Fibroblast of lung (primary cell): ENCODE results near the gene ELF3. TPM values are rescaled to one million over a fixed set of nuclear protein-coding genes. Genes with fewer than 3 reads are reported as not detected.

Experiments
- DNase-seq, 2 donors: peaks; one replicate each; pipeline versions ENCODE4 v3.0.0 to v3.0.0-alpha.2; 2010; ENCODE audit warnings: low read depth in 2 of 2
- H2AFZ ChIP-seq: 2 replicates; pipeline ENCODE4 v1.5.1; 2012; ENCODE audit warnings: low read length, control low read depth, inconsistent platforms
- H3K27ac ChIP-seq: 2 replicates; pipeline ENCODE4 v1.5.1; 2011; ENCODE audit warnings: low read length, control low read depth; ENCODE audit not compliant: insufficient read depth
- H3K27me3 ChIP-seq: 2 replicates; pipeline ENCODE4 v1.5.1; 2011; ENCODE audit warnings: mild to moderate bottlenecking, low read length; ENCODE audit not compliant: control insufficient read depth, insufficient read depth
- H3K36me3 ChIP-seq: 2 replicates; pipeline ENCODE4 v1.5.1; 2011; ENCODE audit warnings: low read length; ENCODE audit not compliant: control insufficient read depth, insufficient read depth
- H3K4me1 ChIP-seq: 2 replicates; pipeline ENCODE4 v1.5.1; 2011; ENCODE audit warnings: low read length; ENCODE audit not compliant: control insufficient read depth, insufficient read depth; ENCODE audit errors: extremely low read depth
- H3K4me2 ChIP-seq: 2 replicates; pipeline ENCODE4 v1.5.1; 2011; ENCODE audit warnings: low read length, control low read depth; ENCODE audit not compliant: insufficient read depth; ENCODE audit errors: extremely low read depth
- H3K4me3 ChIP-seq, 4 experiments: fragments of 200-600 bp in 1 of 4; sonication (generic) in 1 of 4; replicated peaks in 1 of 4; 2 replicates each; pipeline ENCODE4 v1.5.1; 2011 to 2016; ENCODE audit warnings: low read length in 4 of 4, low read depth in 3 of 4, mild to moderate bottlenecking in 3 of 4, control low read depth in 2 of 4, inconsistent platforms in 1 of 4, mixed read lengths in 1 of 4; ENCODE audit not compliant: insufficient read depth in 1 of 4; ENCODE audit errors: control extremely low read depth in 1 of 4
- H3K79me2 ChIP-seq: 2 replicates; pipeline ENCODE4 v1.5.1; 2012; ENCODE audit warnings: mild to moderate bottlenecking, low read length, inconsistent platforms; ENCODE audit not compliant: control insufficient read depth, insufficient read depth
- H3K9ac ChIP-seq: 2 replicates; pipeline ENCODE4 v1.5.1; 2011; ENCODE audit warnings: mild to moderate bottlenecking, low read length, control low read depth; ENCODE audit not compliant: insufficient read depth
- H3K9me3 ChIP-seq: 2 replicates; pipeline ENCODE4 v1.5.1; 2012; ENCODE audit warnings: low read depth, low read length; ENCODE audit not compliant: control insufficient read depth, insufficient read depth
- H4K20me1 ChIP-seq: 2 replicates; pipeline ENCODE4 v1.5.1; 2011; ENCODE audit warnings: low read length; ENCODE audit not compliant: control insufficient read depth, insufficient read depth; ENCODE audit errors: extremely low read depth
- EZH2 ChIP-seq: IDR thresholded peaks from 2 replicates; pipeline ENCODE4 v1.5.1; 2012; ENCODE audit warnings: low read length, control low read depth, mild to moderate bottlenecking; ENCODE audit errors: missing control alignments
- polyA plus RNA-seq, 2 donors: library from polyadenylated mRNA; depleted of rRNA in 1 of 2; stranded (reverse) in 1 of 2; unstranded in 1 of 2; fragments of >200 nt; gene quantifications; 2 replicates each; pipeline ENCODE4 v1.2.1, GENCODE V29; 2011 to 2012; ENCODE audit warnings: missing spikeins in 1 of 2
- total RNA-seq: library from RNA; depleted of rRNA; stranded (reverse); fragments of >200 nt; gene quantifications from 2 replicates; pipeline ENCODE4 v1.2.1, GENCODE V29; 2014
- TF ChIP-seq, protein P1 (sequence below), 2 donors: IDR thresholded peaks in 1 of 2; conservative IDR thresholded peaks in 1 of 2; 1 replicate in 1 of 2; 2 replicates in 1 of 2; pipeline ENCODE4 v1.5.1; 2011 to 2012; ENCODE audit warnings: low read length in 2 of 2, control low read depth in 1 of 2, inconsistent platforms in 1 of 2, low read depth in 1 of 2, mild to moderate bottlenecking in 1 of 2

ELF3 gene
- total and polyA plus RNA-seq, 2 donors (not counting 1 experiment from before 2014, with no cell fraction given): 0.12 to 0.17 TPM

DNA sequence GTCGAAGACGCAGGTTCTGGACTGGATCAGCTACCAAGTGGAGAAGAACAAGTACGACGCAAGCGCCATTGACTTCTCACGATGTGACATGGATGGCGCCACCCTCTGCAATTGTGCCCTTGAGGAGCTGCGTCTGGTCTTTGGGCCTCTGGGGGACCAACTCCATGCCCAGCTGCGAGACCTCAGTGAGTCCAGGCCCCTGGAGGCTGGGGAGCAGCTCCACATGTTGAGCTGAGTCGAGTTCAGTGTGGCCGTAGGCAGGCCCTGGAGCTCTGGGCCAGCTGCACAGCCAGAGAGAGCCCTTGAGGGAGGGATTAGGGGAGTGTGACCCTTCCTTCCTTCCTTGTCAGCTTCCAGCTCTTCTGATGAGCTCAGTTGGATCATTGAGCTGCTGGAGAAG, 1.6 kb downstream of the ELF3 start:
- H4K20me1 ChIP-seq: no peaks in the 10 kb centered on the region
- no peak overlapping the region for H3K4me3 ChIP-seq
- no peak overlapping the region for H3K9ac ChIP-seq
- TF ChIP-seq, protein P1, sequence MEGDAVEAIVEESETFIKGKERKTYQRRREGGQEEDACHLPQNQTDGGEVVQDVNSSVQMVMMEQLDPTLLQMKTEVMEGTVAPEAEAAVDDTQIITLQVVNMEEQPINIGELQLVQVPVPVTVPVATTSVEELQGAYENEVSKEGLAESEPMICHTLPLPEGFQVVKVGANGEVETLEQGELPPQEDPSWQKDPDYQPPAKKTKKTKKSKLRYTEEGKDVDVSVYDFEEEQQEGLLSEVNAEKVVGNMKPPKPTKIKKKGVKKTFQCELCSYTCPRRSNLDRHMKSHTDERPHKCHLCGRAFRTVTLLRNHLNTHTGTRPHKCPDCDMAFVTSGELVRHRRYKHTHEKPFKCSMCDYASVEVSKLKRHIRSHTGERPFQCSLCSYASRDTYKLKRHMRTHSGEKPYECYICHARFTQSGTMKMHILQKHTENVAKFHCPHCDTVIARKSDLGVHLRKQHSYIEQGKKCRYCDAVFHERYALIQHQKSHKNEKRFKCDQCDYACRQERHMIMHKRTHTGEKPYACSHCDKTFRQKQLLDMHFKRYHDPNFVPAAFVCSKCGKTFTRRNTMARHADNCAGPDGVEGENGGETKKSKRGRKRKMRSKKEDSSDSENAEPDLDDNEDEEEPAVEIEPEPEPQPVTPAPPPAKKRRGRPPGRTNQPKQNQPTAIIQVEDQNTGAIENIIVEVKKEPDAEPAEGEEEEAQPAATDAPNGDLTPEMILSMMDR (conservative IDR thresholded peaks at IDR 0.05 in 1 of 2, IDR thresholded peaks at IDR 0.05 in 1 of 2; ENCODE audit: low read depth in 1 of 2, low read length in 2 of 2): no peak
- no peak for TF ChIP-seq EZH2
- no peaks in the 10 kb centered on the region for H3K36me3 ChIP-seq
- H3K79me2 ChIP-seq: no peaks in the 10 kb centered on the region
- no peak overlapping the region for H3K4me2 ChIP-seq
- H3K9me3 ChIP-seq: no peaks in the 10 kb centered on the region
- no peaks in the 10 kb centered on the region for H3K4me1 ChIP-seq
- H3K27me3 ChIP-seq: peaks cover 4% of the 10 kb centered on the region
- no peak overlapping the region for H3K27ac ChIP-seq
- no peak for DNase-seq
- no peak overlapping the region for H2AFZ ChIP-seq

DNA sequence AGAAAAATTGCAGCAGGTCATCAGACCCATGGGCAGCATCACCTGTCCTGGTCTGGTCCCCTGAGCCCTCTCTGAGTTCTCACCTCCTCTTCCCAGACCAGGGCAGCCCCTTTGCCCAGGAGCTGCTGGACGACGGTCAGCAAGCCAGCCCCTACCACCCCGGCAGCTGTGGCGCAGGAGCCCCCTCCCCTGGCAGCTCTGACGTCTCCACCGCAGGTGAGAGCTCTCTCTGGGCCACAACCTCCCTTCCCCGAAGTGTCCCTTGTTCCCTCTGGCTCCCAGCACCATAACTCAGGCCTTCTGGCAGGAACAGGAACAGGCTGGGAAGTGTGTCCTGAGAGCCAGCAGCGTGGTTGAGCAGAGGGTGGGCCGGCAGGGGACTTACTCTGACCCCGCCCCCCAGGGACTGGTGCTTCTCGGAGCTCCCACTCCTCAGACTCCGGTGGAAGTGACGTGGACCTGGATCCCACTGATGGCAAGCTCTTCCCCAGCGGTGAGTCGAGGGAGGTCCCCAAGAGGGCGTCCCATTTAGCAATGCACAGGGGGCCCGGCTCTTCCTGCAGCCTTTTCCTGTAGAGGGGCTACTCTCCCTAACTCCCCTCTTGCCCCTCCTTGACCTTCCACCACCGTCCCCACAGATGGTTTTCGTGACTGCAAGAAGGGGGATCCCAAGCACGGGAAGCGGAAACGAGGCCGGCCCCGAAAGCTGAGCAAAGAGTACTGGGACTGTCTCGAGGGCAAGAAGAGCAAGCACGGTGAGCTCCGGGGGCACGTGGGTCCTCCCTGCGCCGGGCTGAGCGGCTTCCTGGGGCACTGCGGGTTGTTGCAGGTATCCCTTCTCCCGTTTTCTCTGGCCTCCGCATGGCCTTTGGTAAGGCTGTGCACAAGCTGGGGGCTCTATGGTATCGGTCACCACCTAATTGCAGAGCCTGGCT, 2.4 kb downstream of the ELF3 start:
- Histone ChIP-seq H3K27me3 (peaks cover 4% of the 10 kb centered on the region), H3K9me3 (no peaks in the 10 kb centered on the region), H3K79me2 (no peaks in the 10 kb centered on the region), H3K4me2 (no peak overlapping the region), H3K4me3 (no peak overlapping the region), H3K4me1 (no peaks in the 10 kb centered on the region), H4K20me1 (no peaks in the 10 kb centered on the region), H3K36me3 (no peaks in the 10 kb centered on the region), H2AFZ (no peak overlapping the region), H3K27ac (no peak overlapping the region), H3K9ac (no peak overlapping the region)
- DNase-seq: no peak
- no peak for TF ChIP-seq EZH2
- TF ChIP-seq, protein P1 (conservative IDR thresholded peaks at IDR 0.05 in 1 of 2, IDR thresholded peaks at IDR 0.05 in 1 of 2; ENCODE audit: low read depth in 1 of 2, low read length in 2 of 2): no peak

DNA sequence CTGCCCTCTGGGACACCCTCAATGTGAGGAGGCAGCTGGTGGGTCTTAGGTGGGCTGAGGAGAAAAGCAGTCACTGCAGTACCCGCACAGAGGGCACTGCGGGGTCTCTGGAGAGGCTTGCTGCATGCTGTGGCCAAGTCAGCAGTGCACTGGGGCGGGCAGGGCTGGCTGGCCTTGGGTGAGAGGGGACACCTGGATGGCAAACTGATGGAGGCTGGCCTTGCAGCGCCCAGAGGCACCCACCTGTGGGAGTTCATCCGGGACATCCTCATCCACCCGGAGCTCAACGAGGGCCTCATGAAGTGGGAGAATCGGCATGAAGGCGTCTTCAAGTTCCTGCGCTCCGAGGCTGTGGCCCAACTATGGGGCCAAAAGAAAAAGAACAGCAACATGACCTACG, 3.2 kb downstream of the ELF3 start:
- no peak overlapping the region for H3K4me3 ChIP-seq
- no peak for DNase-seq
- no peaks in the 10 kb centered on the region for H3K4me1 ChIP-seq
- no peaks in the 10 kb centered on the region for H3K9me3 ChIP-seq
- H3K4me2 ChIP-seq: no peak overlapping the region
- H2AFZ ChIP-seq: no peak overlapping the region
- no peak overlapping the region for H3K27ac ChIP-seq
- no peaks in the 10 kb centered on the region for H4K20me1 ChIP-seq
- TF ChIP-seq EZH2: no peak
- TF ChIP-seq, protein P1 (conservative IDR thresholded peaks at IDR 0.05 in 1 of 2, IDR thresholded peaks at IDR 0.05 in 1 of 2; ENCODE audit: low read depth in 1 of 2, low read length in 2 of 2): no peak
- no peaks in the 10 kb centered on the region for H3K36me3 ChIP-seq
- H3K79me2 ChIP-seq: no peaks in the 10 kb centered on the region
- H3K9ac ChIP-seq: no peak overlapping the region
- peaks cover 5% of the 10 kb centered on the region for H3K27me3 ChIP-seq
